ENCODE data around the gene ARPIN.
A peak's percentile ranks its signal among the peaks of the same experiment; 100 is the strongest.
"Not testable (repeated sequence)": the region's sequence is repeated elsewhere in the genome, so short reads cannot be mapped to it uniquely, and the experiment has no call there.

The ARPIN gene

GRCh38 chr15:89877083-89877425 is 35.7 kb downstream of the ARPIN start:
- no peak for DNase-seq (ENCODE audit: low read depth)

- DNase-seq (ENCODE audit: low read depth), result no peak
These were observed 36.2 kb downstream of the ARPIN start for GRCh38 chr15:89876396-89877082.

- no peak for DNase-seq (ENCODE audit: low read depth)
These were observed 37.0 kb downstream of the ARPIN start for GRCh38 chr15:89875741-89876140.

GRCh38 chr15:89874926-89875564 is 37.7 kb downstream of the ARPIN start:
- DNase-seq (ENCODE audit: low read depth), result peak; percentile 53

GRCh38 chr15:89870688-89871288 is 42.0 kb downstream of the ARPIN start:
- DNase-seq (ENCODE audit: low read depth), result no peak

GRCh38 chr15:89870006-89870405 is 42.7 kb downstream of the ARPIN start:
- DNase-seq (ENCODE audit: low read depth), result no peak

- DNase-seq (ENCODE audit: low read depth), result not testable (repeated sequence)
These were observed 43.3 kb downstream of the ARPIN start for GRCh38 chr15:89869490-89869889.

GRCh38 chr15:89864958-89865739 is 47.6 kb downstream of the ARPIN start:
- DNase-seq (ENCODE audit: low read depth), result no peak

GRCh38 chr15:89863918-89864317 is 48.8 kb downstream of the ARPIN start:
- DNase-seq (ENCODE audit: low read depth), result peak; percentile 80

- no peak for DNase-seq (ENCODE audit: low read depth)
These were observed 51.9 kb downstream of the ARPIN start for GRCh38 chr15:89860891-89861290.

GRCh38 chr15:89860431-89860830 is 52.3 kb downstream of the ARPIN start:
- DNase-seq (ENCODE audit: low read depth), result no peak

GRCh38 chr15:89858661-89859458 is 53.9 kb downstream of the ARPIN start:
- DNase-seq (ENCODE audit: low read depth), result no peak

- no peak for DNase-seq (ENCODE audit: low read depth)
These were observed 55.1 kb downstream of the ARPIN start for GRCh38 chr15:89857673-89858072.

GRCh38 chr15:89855948-89856347 is 56.8 kb downstream of the ARPIN start:
- no peak for DNase-seq (ENCODE audit: low read depth)

GRCh38 chr15:89854863-89855262 is 57.9 kb downstream of the ARPIN start:
- DNase-seq (ENCODE audit: low read depth), result not testable (repeated sequence)

- no peak for DNase-seq (ENCODE audit: low read depth)
These were observed 60.3 kb downstream of the ARPIN start for GRCh38 chr15:89852342-89852995.

- DNase-seq (ENCODE audit: low read depth), result no peak
These were observed 60.9 kb downstream of the ARPIN start for GRCh38 chr15:89851673-89852341.

- DNase-seq (ENCODE audit: low read depth), result no peak
These were observed 63.8 kb downstream of the ARPIN start for GRCh38 chr15:89848970-89849292.

GRCh38 chr15:89847101-89847500 is 65.7 kb downstream of the ARPIN start:
- DNase-seq (ENCODE audit: low read depth), result peak; percentile 28

GRCh38 chr15:89845305-89845893 is 67.4 kb downstream of the ARPIN start:
- DNase-seq (ENCODE audit: low read depth), result peak; percentile 98
